Hindlimb muscle (tissue), 1 donor: ENCODE measurements around the gene SEC14L2. TPM values are rescaled to one million over a fixed set of nuclear protein-coding genes. Genes with fewer than 3 reads are reported as not detected.
"Not testable (repeated sequence)": the region's sequence is repeated elsewhere in the genome, so short reads cannot be mapped to it uniquely, and the experiment has no call there.

Experiments
- DNase-seq: peaks from one replicate; pipeline ENCODE4 v3.0.0-alpha.2; 2013
- polyA plus RNA-seq: library from polyadenylated mRNA; unstranded; fragments of 120-200 nt; gene quantifications from one replicate; pipeline ENCODE4 v1.2.1, GENCODE V29; 2013; ENCODE audit not compliant: insufficient read length

SEC14L2 gene
- polyA plus RNA-seq, 1 donor = 2.0 TPM

GRCh38 chr22:30427871-30428270 is 31.1 kb downstream of the SEC14L2 start:
- no peak for DNase-seq

DNA sequence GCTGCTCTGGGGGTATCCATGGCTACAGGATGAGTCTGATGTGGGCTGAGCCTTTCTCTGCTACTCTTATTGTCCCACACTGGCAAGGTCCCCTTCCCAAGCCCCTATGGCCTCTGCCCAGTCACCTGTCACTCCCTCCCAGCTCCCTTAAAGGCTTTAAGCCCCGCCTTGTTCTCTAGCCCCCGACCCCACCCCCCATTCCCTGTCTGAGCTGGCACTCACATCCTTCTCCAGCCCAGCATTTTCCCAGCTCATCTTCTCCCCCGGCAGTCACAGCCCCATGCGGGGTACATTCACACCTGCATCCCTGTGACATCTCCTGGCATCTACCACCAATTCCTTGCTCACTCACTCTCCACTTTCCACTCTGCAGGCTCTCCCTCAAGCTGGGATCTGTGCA is 33.1 kb downstream of the SEC14L2 start:
- no peak for DNase-seq

DNA sequence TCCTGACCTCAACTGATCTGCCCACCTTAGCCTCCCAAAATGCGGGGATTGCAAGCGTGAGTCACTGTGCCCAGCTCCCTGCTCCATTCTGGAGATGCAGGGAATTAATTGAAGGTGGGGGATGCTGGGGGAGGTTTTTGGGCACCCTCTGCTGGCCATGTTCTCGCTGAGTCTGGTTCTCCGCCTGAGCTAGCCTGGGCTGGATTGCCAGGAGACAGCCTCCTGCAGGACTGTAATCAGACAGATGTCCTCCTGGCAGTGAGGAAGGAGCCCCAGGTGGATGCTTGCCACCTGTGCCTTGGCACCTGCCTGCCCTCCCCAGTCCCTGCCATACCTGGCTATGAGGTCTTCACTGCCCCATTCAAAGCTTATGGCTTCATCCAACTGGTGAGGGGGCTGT is 34.1 kb downstream of the SEC14L2 start:
- no peak for DNase-seq

DNA sequence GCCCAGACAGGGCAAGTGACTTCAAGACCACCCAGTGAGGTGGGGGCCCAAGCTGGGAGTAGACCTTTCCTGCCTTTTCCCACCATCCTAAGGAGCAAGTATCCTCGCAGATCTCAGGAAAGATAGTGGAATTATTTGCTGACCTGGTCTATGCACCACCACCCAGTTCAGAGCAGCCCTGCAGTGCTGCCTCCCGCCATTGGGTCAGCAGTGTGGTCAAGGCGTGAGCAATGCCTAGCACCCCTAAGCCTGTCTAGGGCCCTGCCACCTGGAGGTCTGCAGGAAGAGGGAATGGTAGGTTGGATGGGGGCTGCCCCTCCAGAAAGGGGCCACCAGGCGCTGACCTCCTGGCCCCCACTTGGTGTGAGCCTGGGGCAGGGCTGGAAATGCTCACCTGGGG is 35.3 kb downstream of the SEC14L2 start:
- DNase-seq = no peak

DNA sequence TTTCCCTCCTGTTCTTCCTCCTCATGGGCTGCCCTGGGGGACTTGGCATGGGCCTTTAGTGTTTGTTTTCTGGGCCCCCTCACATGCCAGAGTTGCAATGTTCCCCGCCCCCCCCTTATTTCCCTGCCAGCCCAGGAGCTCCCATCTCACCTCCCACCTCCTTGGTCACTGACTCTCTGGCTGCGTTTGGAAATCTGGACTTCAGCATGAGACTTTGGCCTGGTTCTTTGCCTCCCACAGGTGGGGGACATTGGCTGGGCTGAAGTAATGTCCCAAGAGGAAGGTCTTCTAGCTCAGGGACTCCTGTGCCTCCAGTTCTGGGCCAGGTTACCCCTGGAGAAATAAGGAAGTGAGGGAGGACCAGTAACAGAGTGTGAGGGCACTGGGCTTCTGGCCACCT is 35.7 kb downstream of the SEC14L2 start:
- no peak for DNase-seq

- no peak for DNase-seq
Observed at GRCh38 chr22:30433227-30433626, 36.4 kb downstream of the SEC14L2 start.

DNA sequence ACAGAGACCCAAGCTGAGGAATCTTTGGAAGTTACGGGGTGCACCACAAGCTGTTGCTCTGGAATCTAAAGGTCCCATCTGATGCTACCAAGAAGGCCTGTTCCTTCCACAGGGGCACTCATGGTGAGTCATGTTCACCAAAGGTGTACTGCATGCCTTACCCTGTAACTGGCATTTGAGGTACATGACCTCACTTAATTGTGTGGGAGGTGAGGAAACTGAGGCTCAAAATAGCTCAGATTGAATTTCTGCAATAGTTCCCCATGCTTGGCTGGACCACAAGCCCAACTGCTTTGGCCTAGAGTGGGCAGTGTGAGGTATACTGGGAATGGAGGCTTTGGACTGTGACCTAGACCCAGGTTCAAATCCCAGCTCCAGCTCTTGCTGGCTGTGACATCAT is 37.0 kb downstream of the SEC14L2 start:
- no peak for DNase-seq

GRCh38 chr22:30434843-30435242 is 38.0 kb downstream of the SEC14L2 start:
- DNase-seq = no peak

DNA sequence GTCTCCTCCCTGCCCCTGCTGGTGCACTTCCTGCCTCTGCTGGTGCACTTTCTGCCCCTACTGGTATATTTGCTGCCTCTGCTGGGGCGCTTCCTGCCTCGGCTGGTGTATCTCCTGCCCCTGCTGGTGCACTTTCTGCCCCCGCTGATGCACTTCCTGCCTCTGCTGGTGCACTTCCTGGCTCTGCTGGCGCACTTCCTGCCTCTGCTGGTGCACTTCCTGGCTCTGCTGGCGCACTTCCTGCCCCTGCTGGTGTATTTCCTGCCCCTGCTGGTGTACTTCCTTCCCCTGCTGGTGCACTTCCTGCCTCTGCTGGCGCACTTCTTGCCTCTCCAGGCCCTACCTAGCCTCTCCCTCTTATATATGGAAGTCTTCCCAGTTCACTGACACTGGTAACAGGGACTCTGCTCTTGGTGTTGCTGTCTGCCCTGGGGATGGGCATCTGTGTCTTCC is 38.9 kb downstream of the SEC14L2 start:
- DNase-seq = no peak

DNA sequence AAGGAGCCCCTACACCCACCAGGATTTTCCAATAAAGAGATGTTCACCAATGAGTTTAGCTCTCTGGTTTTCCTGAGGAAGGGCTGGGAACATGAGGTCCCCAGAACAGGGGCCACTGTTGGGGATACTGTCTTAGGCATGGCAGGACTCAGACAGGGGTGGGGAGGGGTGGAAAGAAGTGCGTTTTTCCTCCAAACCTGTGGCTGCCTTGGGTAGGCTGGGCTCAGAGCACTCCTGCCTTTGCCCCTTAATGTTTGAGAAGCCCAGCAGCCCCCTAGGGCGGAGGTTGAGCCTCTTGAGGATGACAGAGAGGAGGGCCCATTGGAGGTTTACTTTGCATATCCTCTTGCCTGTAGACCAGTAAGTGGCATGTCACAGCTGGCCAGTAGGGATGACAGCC is 39.4 kb downstream of the SEC14L2 start:
- no peak for DNase-seq

DNA sequence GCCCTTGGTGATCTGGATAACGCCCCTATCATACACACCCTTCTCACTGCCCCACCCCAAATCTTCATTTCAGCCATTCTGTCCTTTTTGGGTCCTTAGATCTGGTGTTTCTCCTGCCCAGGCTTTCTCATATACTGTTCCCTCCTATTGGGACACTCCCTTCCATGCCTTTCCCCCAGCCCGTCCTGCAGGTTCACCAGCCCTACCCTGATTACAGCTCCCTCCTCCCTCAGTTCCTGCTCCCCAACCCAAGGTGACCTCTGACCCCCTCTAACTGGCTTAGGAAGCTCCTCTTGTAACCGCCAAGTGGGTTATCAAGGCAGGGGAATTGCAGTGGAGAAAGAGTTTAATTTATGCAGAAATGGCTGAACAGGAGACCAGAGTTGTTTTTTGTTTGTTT is 41.7 kb downstream of the SEC14L2 start:
- DNase-seq = no peak

DNA sequence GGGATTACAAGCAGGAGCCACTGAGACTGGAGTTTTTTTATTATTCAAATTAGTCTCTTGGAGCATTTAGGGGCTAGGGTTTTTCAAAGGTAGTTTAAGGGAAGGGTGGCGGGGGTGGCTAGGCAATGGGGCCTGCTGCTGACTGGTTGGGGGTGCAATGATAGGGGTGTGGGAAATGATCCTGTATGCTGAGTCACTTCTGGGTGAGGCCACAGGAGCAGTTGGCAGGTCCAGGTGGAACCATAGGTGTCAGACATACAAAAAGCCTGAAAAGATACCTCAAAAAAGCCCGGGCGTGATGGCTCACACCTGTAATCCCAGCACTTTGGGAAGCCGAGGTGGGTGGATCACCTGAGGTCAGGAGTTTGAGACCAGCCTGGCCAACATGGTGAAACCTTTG is 42.4 kb downstream of the SEC14L2 start:
- no peak for DNase-seq

DNA sequence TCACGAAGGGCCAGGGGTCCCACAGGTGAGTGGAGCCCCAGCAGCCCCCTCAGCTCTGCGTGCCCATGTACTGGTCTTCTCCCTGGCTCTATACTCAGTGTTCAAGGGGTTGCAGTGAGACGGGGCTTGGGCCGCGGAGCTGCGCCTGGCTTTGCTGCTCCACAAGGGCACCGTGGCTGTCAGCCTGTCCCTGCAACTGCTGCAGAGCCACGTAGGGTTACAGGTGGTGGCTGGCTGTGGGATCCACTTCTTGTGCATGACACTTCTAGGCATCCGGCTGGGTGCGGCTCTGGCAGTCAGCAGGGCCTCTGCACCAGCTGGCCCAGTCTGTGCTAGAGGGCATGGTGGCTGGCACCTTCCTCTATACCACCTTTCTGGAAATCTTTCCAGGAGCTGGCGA is 43.0 kb downstream of the SEC14L2 start:
- no peak for DNase-seq

- no peak for DNase-seq
Observed at GRCh38 chr22:30441088-30441487, 44.3 kb downstream of the SEC14L2 start.

GRCh38 chr22:30444632-30445437 is 48.0 kb downstream of the SEC14L2 start:
- DNase-seq = no peak

- DNase-seq = no peak
Observed at GRCh38 chr22:30445438-30446145, 48.8 kb downstream of the SEC14L2 start.

DNA sequence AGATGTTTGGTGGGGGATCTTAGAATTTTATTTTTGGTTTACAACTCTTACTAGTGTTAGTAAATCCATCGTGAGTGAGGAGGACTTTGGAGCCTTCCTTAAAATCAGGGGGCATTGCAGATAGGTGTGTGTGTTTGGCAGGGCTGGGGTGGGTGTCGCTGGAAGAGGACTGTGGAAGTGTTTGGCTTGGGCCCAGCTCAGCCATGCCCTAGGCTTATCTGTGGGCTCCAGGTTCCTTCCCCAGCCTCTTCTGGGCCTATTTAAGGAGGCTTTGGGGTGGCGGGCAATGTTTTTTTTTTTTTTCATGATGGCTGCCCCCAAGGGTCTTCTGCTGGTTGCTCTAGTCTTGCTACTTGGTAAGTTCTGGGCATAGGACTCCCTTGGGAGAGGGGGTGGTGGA is 50.8 kb downstream of the SEC14L2 start:
- no peak for DNase-seq

GRCh38 chr22:30451488-30451887 is 54.7 kb downstream of the SEC14L2 start:
- DNase-seq = not testable (repeated sequence)

DNA sequence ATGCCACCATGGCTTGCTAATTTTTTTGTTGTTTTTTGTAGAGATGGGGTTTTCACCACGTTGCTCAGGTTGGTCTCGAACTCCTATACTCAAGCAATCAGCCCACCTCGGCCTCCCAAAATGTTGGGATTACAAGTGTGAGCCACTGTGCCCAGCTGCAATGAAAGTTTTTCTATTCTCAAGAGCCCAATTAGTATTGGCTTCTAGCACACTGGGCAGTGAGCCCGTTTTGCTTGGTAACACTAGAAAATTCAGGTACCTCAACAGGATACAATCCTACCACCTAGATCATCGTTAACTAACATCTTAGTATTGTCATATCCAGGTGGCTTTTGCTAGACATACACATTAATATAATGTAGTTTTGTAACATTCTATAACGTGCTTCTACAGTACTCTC is 56.0 kb downstream of the SEC14L2 start:
- no peak for DNase-seq

DNA sequence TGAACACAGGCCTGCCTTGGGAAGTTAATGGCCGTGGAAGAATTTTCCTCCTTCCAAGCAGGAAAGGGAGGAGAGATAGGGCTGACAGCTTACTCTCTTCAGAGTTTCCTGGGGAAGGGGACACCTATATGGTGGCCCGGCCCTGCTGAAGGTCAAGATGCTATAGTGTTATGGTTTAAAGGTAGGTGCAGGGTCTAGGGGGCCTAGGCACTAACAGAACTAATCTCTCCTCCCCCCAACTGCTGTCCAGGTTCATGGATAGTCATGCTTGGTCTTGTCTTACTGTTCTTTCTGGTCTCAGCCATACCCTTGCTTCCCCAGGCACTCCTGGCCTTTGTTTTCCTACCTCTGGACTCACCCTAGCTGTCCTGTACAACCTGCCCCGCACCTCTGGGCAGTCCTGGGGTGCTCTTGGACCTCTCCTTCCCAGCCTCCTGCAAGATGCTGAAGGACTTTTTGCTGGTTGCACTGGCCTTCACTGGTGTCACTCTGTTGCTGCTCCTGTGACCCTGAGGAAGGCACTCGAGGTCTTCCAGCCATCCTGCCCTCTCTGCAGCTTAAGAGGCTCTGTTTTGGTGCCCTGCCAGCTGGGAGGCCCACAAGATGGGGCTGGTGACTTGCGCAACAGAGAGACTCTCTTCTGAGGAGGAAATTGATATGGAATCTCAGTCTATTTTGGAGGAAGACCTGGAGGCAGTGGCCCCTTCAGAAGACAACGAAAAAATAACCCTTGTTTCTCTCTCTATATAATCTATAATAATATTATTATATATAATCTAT is 57.1 kb downstream of the SEC14L2 start:
- DNase-seq = no peak

DNA sequence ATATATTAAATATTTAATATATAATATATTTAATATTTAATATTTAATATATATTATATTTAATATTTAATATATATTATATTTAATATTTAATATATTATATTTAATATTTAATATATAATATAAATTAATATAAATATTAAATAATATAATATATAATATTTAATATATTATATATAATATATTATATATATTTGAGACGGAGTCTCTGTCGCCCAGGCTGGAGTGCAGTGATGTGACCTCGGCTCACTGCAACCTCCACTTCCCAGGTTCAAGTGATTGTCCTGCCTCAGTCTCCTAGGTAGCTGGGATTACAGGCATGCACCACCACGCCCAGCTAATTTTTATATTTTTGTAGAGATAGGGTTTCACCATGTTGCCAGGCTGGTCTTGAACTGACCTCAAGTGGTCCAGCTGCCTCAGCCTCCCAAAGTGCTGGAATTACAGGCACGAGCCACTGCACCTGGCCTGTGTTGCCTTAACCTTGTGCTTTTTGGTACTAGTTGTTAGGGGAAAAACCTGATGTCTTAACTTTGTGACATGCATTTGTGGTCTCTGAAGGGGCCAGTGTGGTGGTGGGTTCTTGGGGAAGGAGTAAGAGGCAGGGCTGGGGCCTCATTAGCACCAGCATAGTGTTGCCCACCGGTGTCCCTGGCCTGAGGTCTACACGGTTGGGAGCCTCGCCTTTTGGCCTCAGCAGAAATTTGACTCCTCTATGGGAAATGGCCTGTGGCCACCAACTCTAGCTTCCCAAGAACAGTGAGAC is 58.4 kb downstream of the SEC14L2 start:
- DNase-seq = no peak

GRCh38 chr22:30457981-30458380 is 61.2 kb downstream of the SEC14L2 start:
- no peak for DNase-seq
